Body of pancreas (tissue), 4 donors: ENCODE measurements around the gene MYO9B. TPM values are rescaled to one million over a fixed set of nuclear protein-coding genes. Genes with fewer than 3 reads are reported as not detected.

Experiments used
- ATAC-seq: fragments of 150-250 bp; one replicate; pipeline ENCODE4 v1.9.1; 2016
- DNase-seq, 4 donors: peaks; one replicate each; pipeline ENCODE4 v3.0.0-alpha.2; 2019
- H3K27ac ChIP-seq, 4 donors: fragments of 200-600 bp; sonication (generic); 1 replicate in 3 of 4; 2 replicates in 1 of 4; pipeline versions ENCODE4 v1.5.1 to v1.6.1; 2016 to 2019; ENCODE audit warnings: mild to moderate bottlenecking in 1 of 4, mixed read lengths in 1 of 4, moderate library complexity in 1 of 4
- H3K27me3 ChIP-seq, 2 donors: fragments of 200-600 bp; sonication (generic); one replicate each; pipeline ENCODE4 v1.6.0; 2016; ENCODE audit warnings: mild to moderate bottlenecking in 1 of 2
- H3K36me3 ChIP-seq, 2 donors: fragments of 200-600 bp; sonication (generic); replicated peaks in 1 of 2; 2 replicates each; pipeline ENCODE4 v1.5.1; 2016; ENCODE audit warnings: low read depth in 2 of 2; ENCODE audit not compliant: insufficient read depth in 1 of 2
- H3K4me1 ChIP-seq: fragments of 200-600 bp; sonication (generic); one replicate; pipeline ENCODE4 v1.6.0; 2016
- H3K4me3 ChIP-seq, 2 donors: fragments of 200-600 bp; sonication (generic); 1 replicate in 1 of 2; 2 replicates in 1 of 2; pipeline ENCODE4 v1.5.1; 2016 to 2019
- H3K9me3 ChIP-seq, 3 donors: fragments of 200-600 bp; sonication (generic); 1 replicate in 2 of 3; 2 replicates in 1 of 3; pipeline ENCODE4 v1.5.1; 2016
- CTCF ChIP-seq, 7 experiments: fragments of 450-650 bp in 4 of 7; fragments of 200-600 bp in 3 of 7; sonication (generic) in 3 of 7; IDR thresholded peaks; one replicate each; pipeline ENCODE4 v1.5.1; 2016 to 2019; ENCODE audit warnings: antibody characterized with exemption in 7 of 7
- POLR2A ChIP-seq, 3 donors: fragments of 450-650 bp; IDR thresholded peaks; one replicate each; pipeline ENCODE4 v1.6.1; 2016; ENCODE audit warnings: antibody characterized with exemption in 3 of 3, mild to moderate bottlenecking in 2 of 3
- WGBS, 2 donors: methylation state at CpG; one replicate each; pipeline ENCODE4 v1.1.5; 2017; 5-methylcytosine and 5-hydroxymethylcytosine counted together
- intact Hi-C: fragments of 100-400 bp; cut with DNase I; formaldehyde crosslinking; loops from one replicate; pipeline ENCODE4 v1.15.1; 2023
- total RNA-seq, 2 donors: library from RNA; depleted of rRNA; stranded (reverse); fragments of >200 nt; gene quantifications; one replicate each; pipeline ENCODE4 v1.1.0, GENCODE V29; 2016

MYO9B gene
- total RNA-seq, 2 donors from 2014 or later, result 26.2 to 56.0 TPM

GRCh38 chr19:17127671-17128070 lies 52.1 kb downstream of the MYO9B start:
- no peaks in the 10 kb centered on the region for H3K27me3 ChIP-seq
- WGBS, 2 donors, result 94 to 95% methylated on average over 6 of the region's 6 CpGs
- TF ChIP-seq CTCF (IDR thresholded peaks at IDR 0.05), result no peak
- TF ChIP-seq POLR2A (IDR thresholded peaks at IDR 0.05), result no peak
- intact Hi-C loops, result no loop called here
- no peak overlapping the region for H3K4me3 ChIP-seq
- H3K4me1 ChIP-seq, result peaks cover 4% of the 10 kb centered on the region
- ATAC-seq (no peak), DNase-seq (no peak)
- H3K27ac ChIP-seq, result no peak overlapping the region
- no peaks in the 10 kb centered on the region for H3K36me3 ChIP-seq
- H3K9me3 ChIP-seq, result no peaks in the 10 kb centered on the region

GRCh38 chr19:17128403-17128802 lies 52.8 kb downstream of the MYO9B start:
- TF ChIP-seq POLR2A (IDR thresholded peaks at IDR 0.05) (no peak), CTCF (IDR thresholded peaks at IDR 0.05) (no peak)
- Histone ChIP-seq H3K4me1 (peaks cover 7% of the 10 kb centered on the region), H3K27ac (no peak overlapping the region), H3K4me3 (no peak overlapping the region), H3K27me3 (no peaks in the 10 kb centered on the region), H3K36me3 (no peaks in the 10 kb centered on the region), H3K9me3 (no peaks in the 10 kb centered on the region)
- 91 to 92% methylated on average over 9 to 12 of the region's 12 CpGs for WGBS, 2 donors
- ATAC-seq (no peak), DNase-seq (no peak)
- intact Hi-C loops, result no loop called here

GRCh38 chr19:17128820-17129219 lies 53.2 kb downstream of the MYO9B start:
- ATAC-seq (no peak), DNase-seq (no peak)
- intact Hi-C loops, result no loop called here
- Histone ChIP-seq H3K27me3 (no peaks in the 10 kb centered on the region), H3K9me3 (no peaks in the 10 kb centered on the region), H3K4me3 (no peak overlapping the region), H3K36me3 (no peaks in the 10 kb centered on the region), H3K27ac (no peak overlapping the region), H3K4me1 (peaks cover 11% of the 10 kb centered on the region)
- 88 to 90% methylated on average over 6 to 9 of the region's 9 CpGs for WGBS, 2 donors
- TF ChIP-seq CTCF (IDR thresholded peaks at IDR 0.05) (no peak), POLR2A (IDR thresholded peaks at IDR 0.05) (no peak)

- no peak overlapping the region for H3K4me3 ChIP-seq
- ATAC-seq (no peak), DNase-seq (no peak)
- peaks cover 13% of the 10 kb centered on the region for H3K4me1 ChIP-seq
- TF ChIP-seq POLR2A (IDR thresholded peaks at IDR 0.05), result no peak
- no peak for TF ChIP-seq CTCF (IDR thresholded peaks at IDR 0.05)
- intact Hi-C loops, result no loop called here
- H3K9me3 ChIP-seq, result no peaks in the 10 kb centered on the region
- WGBS, 2 donors, result 88 to 93% methylated on average over 12 of the region's 12 CpGs
- no peak overlapping the region for H3K27ac ChIP-seq
- no peaks in the 10 kb centered on the region for H3K27me3 ChIP-seq
- no peaks in the 10 kb centered on the region for H3K36me3 ChIP-seq
Observed at GRCh38 chr19:17129377-17129776, 53.8 kb downstream of the MYO9B start.

- H3K27me3 ChIP-seq, result no peaks in the 10 kb centered on the region
- intact Hi-C loops, result no loop called here
- H3K9me3 ChIP-seq, result no peaks in the 10 kb centered on the region
- WGBS, 2 donors, result 50 to 59% methylated on average over 13 to 30 of the region's 30 CpGs
- TF ChIP-seq CTCF (IDR thresholded peaks at IDR 0.05) (peak in 4 of 7 experiments; percentile 21 to 38 (median 24)), POLR2A (IDR thresholded peaks at IDR 0.05) (peak; percentile 23 to 66 (median 54))
- H3K4me1 ChIP-seq, result peaks cover 52% of the 10 kb centered on the region
- DNase-seq (peak; percentile 77 to 89 (median 85)), ATAC-seq (peak; percentile 83)
- H3K27ac ChIP-seq, result peak overlapping the region; percentile 80 to 92 (median 84)
- H3K36me3 ChIP-seq, result no peaks in the 10 kb centered on the region
- H3K4me3 ChIP-seq, result no peak overlapping the region
Observed at GRCh38 chr19:17135001-17135853, 59.6 kb downstream of the MYO9B start.
